ENCODE results near the gene ZCCHC8.

DNA sequence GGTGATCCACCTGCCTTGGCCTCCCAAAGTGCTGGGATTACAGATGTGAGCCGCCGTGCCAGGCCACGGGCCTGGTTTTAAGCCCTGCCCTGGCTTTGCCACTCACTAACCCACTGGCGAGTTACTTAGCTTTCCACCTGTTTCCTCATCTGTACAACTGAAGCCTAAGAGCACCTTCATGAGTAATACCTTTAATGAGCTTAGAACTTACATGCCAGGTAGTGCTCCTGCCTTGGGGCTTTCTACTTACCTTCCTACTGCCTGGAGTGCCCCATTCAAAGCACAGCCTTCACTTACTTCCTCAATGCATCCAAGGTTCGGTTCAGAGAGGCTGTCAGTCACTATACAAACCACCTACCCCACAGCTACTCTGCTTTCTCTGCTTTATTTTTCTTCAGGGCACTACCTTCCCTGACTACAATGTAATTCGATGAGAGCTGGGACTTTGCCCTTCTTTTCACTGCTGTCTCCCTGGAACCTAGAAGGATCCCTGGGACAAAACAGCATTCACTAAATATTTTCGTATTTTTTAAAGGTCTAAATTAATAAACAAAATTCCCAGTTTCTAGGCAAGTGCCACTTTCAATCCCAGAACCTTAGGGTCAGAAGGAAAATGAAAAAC is 13.8 kb downstream of the ZCCHC8 start:
- TF ChIP-seq POLR2A (IDR thresholded peaks at IDR 0.05; ENCODE audit: low read length) (no peak), GATA1 (IDR thresholded peaks at IDR 0.05; ENCODE audit: low read depth, low read length) (no peak)

Measured in erythroblast (primary cell).